Measurements from ENCODE around the gene GPATCH2. TPM values are rescaled to one million over a fixed set of nuclear protein-coding genes. Genes with fewer than 3 reads are reported as not detected.

GPATCH2 gene
- total RNA-seq, result 10 to 100 TPM; 10.5 to 12.2 TPM

- no peaks in the 10 kb centered on the region for H3K9me3 ChIP-seq
- peak within 1 kb of the TSS; percentile 78 for H3K27ac ChIP-seq
- TF ChIP-seq, protein P1, sequence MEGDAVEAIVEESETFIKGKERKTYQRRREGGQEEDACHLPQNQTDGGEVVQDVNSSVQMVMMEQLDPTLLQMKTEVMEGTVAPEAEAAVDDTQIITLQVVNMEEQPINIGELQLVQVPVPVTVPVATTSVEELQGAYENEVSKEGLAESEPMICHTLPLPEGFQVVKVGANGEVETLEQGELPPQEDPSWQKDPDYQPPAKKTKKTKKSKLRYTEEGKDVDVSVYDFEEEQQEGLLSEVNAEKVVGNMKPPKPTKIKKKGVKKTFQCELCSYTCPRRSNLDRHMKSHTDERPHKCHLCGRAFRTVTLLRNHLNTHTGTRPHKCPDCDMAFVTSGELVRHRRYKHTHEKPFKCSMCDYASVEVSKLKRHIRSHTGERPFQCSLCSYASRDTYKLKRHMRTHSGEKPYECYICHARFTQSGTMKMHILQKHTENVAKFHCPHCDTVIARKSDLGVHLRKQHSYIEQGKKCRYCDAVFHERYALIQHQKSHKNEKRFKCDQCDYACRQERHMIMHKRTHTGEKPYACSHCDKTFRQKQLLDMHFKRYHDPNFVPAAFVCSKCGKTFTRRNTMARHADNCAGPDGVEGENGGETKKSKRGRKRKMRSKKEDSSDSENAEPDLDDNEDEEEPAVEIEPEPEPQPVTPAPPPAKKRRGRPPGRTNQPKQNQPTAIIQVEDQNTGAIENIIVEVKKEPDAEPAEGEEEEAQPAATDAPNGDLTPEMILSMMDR (IDR thresholded peaks at IDR 0.05), result peak; percentile 21
- no peaks in the 10 kb centered on the region for H3K27me3 ChIP-seq
- H3K36me3 ChIP-seq, result no peaks in the 10 kb centered on the region
- H3K4me3 ChIP-seq, result peak within 1 kb of the TSS; percentile 78
- peak within 1 kb of the TSS; percentile 83 to 90 for H3K9ac ChIP-seq (ENCODE audit: low read depth in 2 of 2, low read length in 2 of 2)
- H3K4me1 ChIP-seq, result peaks cover 14% of the 10 kb centered on the region
- DNase-seq, result peak; percentile 82
- intact Hi-C loops (cut with DNase I), result no loop called here
Observed at GRCh38 chr1:217630711-217631591, at the start of gene GPATCH2, which contains the start of gene SPATA17. Gene GPATCH2, minus strand, starts transcription at chr1:217631090. Its CDS starts 119 bp downstream, at chr1:217630971. Gene SPATA17, plus strand, starts transcription at chr1:217631344. Its CDS starts 35 bp downstream, at chr1:217631379.

- DNase-seq, result no peak
- intact Hi-C loops (cut with DNase I), result no loop called here
Observed at GRCh38 chr1:217674028-217674729, 43.3 kb upstream of the GPATCH2 start.

GRCh38 chr1:217673387-217673786 lies 42.5 kb upstream of the GPATCH2 start:
- intact Hi-C loops (cut with DNase I), result no loop called here
- no peak overlapping the region for H3K27ac ChIP-seq
- TF ChIP-seq, protein P1 (IDR thresholded peaks at IDR 0.05), result no peak

More at GRCh38 chr1:217674028-217674729, 43.3 kb upstream of the GPATCH2 start:
- H3K4me3 ChIP-seq, result no peak overlapping the region
- no peaks in the 10 kb centered on the region for H3K4me1 ChIP-seq
- TF ChIP-seq, protein P1 (IDR thresholded peaks at IDR 0.05), result no peak
- H3K36me3 ChIP-seq, result no peaks in the 10 kb centered on the region
- H3K9ac ChIP-seq (ENCODE audit: low read depth in 2 of 2, low read length in 2 of 2), result no peak overlapping the region
- no peak overlapping the region for H3K27ac ChIP-seq
- H3K27me3 ChIP-seq, result no peaks in the 10 kb centered on the region
- no peaks in the 10 kb centered on the region for H3K9me3 ChIP-seq

DNA sequence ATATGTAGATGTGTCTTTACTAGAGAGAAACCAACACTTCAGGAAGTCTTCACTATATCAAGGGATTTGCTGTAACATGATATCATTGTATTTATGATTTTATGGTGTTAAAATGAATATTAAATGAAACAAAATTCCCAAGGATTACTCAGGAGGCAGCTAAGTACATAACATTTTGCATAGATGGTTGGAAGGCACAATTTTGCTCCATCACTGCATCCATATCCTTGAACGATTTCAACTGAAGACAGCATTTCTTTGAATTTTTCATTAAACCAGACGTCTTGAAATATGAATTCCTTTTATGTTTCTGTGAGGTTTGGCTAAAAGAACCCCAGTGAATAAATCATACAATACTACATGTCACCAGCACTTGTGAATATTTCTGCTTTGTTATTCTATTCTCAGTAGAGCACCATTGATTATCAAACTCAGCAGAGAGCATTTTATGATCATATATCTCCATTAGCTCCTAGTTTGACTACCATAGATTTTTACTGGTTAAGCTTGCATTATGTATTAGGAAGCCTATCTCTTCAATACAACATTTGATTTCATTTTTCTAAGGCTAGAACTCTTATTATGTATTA lies 37.6 kb upstream of the GPATCH2 start:
- H3K36me3 ChIP-seq, result no peaks in the 10 kb centered on the region
- no peaks in the 10 kb centered on the region for H3K9me3 ChIP-seq
- intact Hi-C loops (cut with DNase I), result no loop called here
- TF ChIP-seq, protein P1 (IDR thresholded peaks at IDR 0.05), result no peak
- H3K27ac ChIP-seq, result no peak overlapping the region
- no peak overlapping the region for H3K4me3 ChIP-seq
- H3K27me3 ChIP-seq, result no peaks in the 10 kb centered on the region
- H3K4me1 ChIP-seq, result no peaks in the 10 kb centered on the region
- H3K9ac ChIP-seq (ENCODE audit: low read depth in 2 of 2, low read length in 2 of 2), result no peak overlapping the region
- no peak for DNase-seq

More at GRCh38 chr1:217673387-217673786, 42.5 kb upstream of the GPATCH2 start:
- Histone ChIP-seq H3K9me3 (no peaks in the 10 kb centered on the region), H3K27me3 (no peaks in the 10 kb centered on the region), H3K36me3 (no peaks in the 10 kb centered on the region), H3K4me3 (no peak overlapping the region), H3K4me1 (no peaks in the 10 kb centered on the region), H3K9ac (ENCODE audit: low read depth in 2 of 2, low read length in 2 of 2) (no peak overlapping the region)
- DNase-seq, result no peak

GRCh38 chr1:217661407-217661806 lies 30.5 kb upstream of the GPATCH2 start:
- H3K27me3 ChIP-seq, result no peaks in the 10 kb centered on the region
- H3K4me3 ChIP-seq, result no peak overlapping the region
- H3K9me3 ChIP-seq, result no peaks in the 10 kb centered on the region
- TF ChIP-seq, protein P1 (IDR thresholded peaks at IDR 0.05), result no peak
- no peaks in the 10 kb centered on the region for H3K36me3 ChIP-seq
- H3K9ac ChIP-seq (ENCODE audit: low read depth in 2 of 2, low read length in 2 of 2), result no peak overlapping the region
- H3K27ac ChIP-seq, result no peak overlapping the region
- no peaks in the 10 kb centered on the region for H3K4me1 ChIP-seq
- DNase-seq, result no peak
- intact Hi-C loops (cut with DNase I), result no loop called here
